Astrocyte of the spinal cord (primary cell): ENCODE results near the gene FAM219A.

ENCODE experiments used
- DNase-seq: peaks from one replicate; pipeline ENCODE4 v3.0.0; 2011; ENCODE audit warnings: low read depth, low spot score
- H3K4me3 ChIP-seq: 2 replicates; pipeline ENCODE4 v1.5.1; 2011; ENCODE audit warnings: low read depth, mild to moderate bottlenecking, low read length, moderate library complexity
- in situ Hi-C: cut with HindIII; loops from 2 replicates; pipeline ENCODE4 v1.10.0; 2017; ENCODE audit warnings: low sequenced_read_pairs
- TF ChIP-seq, protein P1 (sequence below): IDR thresholded peaks from 2 replicates; pipeline ENCODE4 v1.5.1; 2012; ENCODE audit warnings: low read depth, mild to moderate bottlenecking, low read length, inconsistent platforms

FAM219A gene

DNA sequence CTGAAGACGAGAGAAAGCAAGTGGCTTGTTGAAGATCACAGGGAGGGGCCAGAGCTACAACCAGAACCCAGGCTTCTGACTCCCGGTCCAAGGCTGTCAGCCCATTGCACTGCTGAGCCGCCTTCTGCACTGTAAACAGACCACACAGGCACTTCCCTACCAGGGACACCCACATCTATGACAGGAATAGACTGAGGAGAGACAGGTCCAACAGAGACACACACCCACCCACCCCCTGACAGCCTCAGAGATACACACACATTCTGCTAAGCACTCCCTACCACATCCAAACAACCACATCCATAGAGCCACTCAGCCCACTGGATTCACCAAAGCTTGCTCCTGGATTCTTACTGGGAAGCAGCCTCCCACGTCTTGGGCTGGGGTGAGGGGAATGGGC, 58.6 kb downstream of the FAM219A start:
- in situ Hi-C loops = no loop called here
- H3K4me3 ChIP-seq = no peak overlapping the region
- DNase-seq = no peak
- TF ChIP-seq, protein P1, sequence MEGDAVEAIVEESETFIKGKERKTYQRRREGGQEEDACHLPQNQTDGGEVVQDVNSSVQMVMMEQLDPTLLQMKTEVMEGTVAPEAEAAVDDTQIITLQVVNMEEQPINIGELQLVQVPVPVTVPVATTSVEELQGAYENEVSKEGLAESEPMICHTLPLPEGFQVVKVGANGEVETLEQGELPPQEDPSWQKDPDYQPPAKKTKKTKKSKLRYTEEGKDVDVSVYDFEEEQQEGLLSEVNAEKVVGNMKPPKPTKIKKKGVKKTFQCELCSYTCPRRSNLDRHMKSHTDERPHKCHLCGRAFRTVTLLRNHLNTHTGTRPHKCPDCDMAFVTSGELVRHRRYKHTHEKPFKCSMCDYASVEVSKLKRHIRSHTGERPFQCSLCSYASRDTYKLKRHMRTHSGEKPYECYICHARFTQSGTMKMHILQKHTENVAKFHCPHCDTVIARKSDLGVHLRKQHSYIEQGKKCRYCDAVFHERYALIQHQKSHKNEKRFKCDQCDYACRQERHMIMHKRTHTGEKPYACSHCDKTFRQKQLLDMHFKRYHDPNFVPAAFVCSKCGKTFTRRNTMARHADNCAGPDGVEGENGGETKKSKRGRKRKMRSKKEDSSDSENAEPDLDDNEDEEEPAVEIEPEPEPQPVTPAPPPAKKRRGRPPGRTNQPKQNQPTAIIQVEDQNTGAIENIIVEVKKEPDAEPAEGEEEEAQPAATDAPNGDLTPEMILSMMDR = no peak

- in situ Hi-C loops = no loop called here
- DNase-seq = no peak
- no peak overlapping the region for H3K4me3 ChIP-seq
- TF ChIP-seq, protein P1 = no peak
These were observed 59.5 kb downstream of the FAM219A start for GRCh38 chr9:34398875-34399274.

- in situ Hi-C loops = no loop called here
- TF ChIP-seq, protein P1 = no peak
- no peak overlapping the region for H3K4me3 ChIP-seq
- no peak for DNase-seq
These were observed 61.8 kb downstream of the FAM219A start for GRCh38 chr9:34396276-34397214.

GRCh38 chr9:34392511-34392910, 65.9 kb downstream of the FAM219A start:
- in situ Hi-C loops = no loop called here
- no peak overlapping the region for H3K4me3 ChIP-seq
- no peak for DNase-seq
- TF ChIP-seq, protein P1 = no peak

DNA sequence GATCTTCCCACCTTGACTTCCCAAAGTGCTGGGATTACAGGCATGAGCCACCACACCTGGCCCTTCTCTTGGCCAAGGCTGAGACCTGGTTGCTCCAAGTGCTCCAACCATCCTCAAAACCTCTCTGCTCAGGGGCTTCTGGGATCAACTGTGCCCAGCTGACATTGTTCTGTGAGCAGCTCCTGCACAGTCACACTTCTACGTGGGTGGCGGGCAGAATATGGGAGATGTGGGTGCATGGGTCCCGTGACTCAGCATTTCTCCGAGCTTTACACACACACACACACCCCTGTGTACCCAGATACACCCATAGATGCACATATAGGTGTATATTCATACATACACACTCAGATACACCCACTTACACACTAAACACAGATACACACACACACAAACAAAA, 71.1 kb downstream of the FAM219A start:
- TF ChIP-seq, protein P1 = no peak
- in situ Hi-C loops = no loop called here
- DNase-seq = no peak
- no peak overlapping the region for H3K4me3 ChIP-seq

DNA sequence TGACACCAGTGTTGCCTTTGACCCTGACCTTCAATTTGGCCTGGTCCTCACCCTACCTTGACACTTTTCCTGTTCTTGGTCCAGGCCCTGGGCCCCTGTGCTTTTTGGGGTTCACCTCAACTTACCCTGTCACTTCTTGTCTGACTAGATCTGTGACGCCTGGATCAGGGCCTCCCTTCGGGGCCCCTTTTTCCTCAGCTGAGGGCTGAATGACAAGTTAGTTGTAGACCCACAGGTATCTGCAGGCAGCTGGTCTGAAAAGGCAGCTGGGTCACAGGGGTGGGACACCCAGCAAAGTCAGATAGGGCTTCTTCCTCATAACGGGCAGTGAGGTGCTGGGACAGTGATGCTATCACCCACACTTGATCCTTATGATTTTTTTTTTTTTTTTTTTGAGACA, 71.7 kb downstream of the FAM219A start:
- TF ChIP-seq, protein P1 = no peak
- DNase-seq = no peak
- in situ Hi-C loops = no loop called here
- no peak overlapping the region for H3K4me3 ChIP-seq
